HEK293T (cell line): Measurements from ENCODE around the gene EXOC4.

Experiments used
- BHLHE40 ChIP-seq: fragments of 450-650 bp; IDR thresholded peaks from 2 replicates; pipeline ENCODE4 v1.6.1; 2016; ENCODE audit warnings: mild to moderate bottlenecking, moderate library complexity, borderline replicate concordance
- FOXA1 ChIP-seq: fragments of 450-650 bp; IDR thresholded peaks from 2 replicates; pipeline ENCODE4 v1.6.1; 2016; ENCODE audit warnings: mild to moderate bottlenecking
- PKNOX1 ChIP-seq: fragments of 450-650 bp; IDR thresholded peaks from 2 replicates; pipeline ENCODE4 v1.6.1; 2016
- SUZ12 ChIP-seq: fragments of 450-650 bp; IDR thresholded peaks from 2 replicates; pipeline ENCODE4 v1.6.1; 2016; ENCODE audit warnings: mild to moderate bottlenecking

- TF ChIP-seq BHLHE40: no peak
- TF ChIP-seq PKNOX1: no peak
- no peak for TF ChIP-seq SUZ12
- TF ChIP-seq FOXA1: no peak
Observed at GRCh38 chr7:133783276-133783675, 530.4 kb downstream of the EXOC4 start.
